Measurements from ENCODE around the gene AK5. TPM values are rescaled to one million over a fixed set of nuclear protein-coding genes. Genes with fewer than 3 reads are reported as not detected.

The AK5 gene
- total and polyA plus RNA-seq, 4 donors, result 0.06 to 3.0 (median 0.15) TPM; not detected in 1

DNA sequence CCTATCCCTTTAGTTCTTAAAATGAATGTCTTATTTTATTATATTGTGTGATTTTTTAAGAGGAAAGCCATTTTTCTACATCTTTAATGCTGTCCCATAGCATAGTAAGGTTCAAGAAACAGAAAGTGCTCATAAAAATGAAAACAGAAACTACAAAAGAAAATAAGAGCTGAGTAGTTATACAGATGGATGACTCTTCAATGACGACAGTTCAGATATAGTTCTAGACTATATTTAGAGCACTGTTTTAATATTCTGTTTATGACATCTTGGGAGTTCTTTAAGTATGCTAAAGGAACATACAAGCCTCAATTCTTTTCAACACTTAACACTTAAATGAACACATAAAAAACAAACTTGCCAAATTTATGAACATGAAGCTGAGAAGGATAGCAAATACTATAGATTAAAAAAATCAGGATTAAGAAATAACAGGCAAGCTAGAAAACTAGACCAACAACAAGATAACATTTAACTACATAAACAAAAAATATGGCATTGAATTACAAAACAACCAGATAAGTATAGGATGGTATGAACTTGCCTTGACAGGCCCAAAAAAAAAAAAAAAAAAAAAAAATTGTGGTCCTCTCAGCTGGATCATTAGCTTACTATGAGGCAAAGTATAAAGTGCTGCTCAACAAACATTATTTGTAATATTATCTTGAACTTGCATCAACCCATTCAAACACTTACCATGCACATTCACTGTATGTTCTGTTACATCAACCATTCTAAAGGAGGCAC lies 312.7 kb downstream of the AK5 start:
- 64 to 72% methylated on average over 1 of the region's 1 CpG for WGBS, 2 donors
- no peak for TF ChIP-seq CTCF (IDR thresholded peaks at IDR 0.05; ENCODE audit: control extremely low read depth, extremely low read depth)
- Histone ChIP-seq H3K27me3 (ENCODE audit: control insufficient read depth in 3 of 3, insufficient read depth in 3 of 3, low read length in 2 of 3) (no peaks in the 10 kb centered on the region), H3K4me1 (ENCODE audit: control insufficient read depth in 5 of 5, insufficient read depth in 5 of 5, low read length in 5 of 5) (no peaks in the 10 kb centered on the region), H3K36me3 (ENCODE audit: control insufficient read depth in 4 of 4, insufficient read depth in 4 of 4, low read length in 4 of 4) (peaks cover 1 to 19% (median 9%) of the 10 kb centered on the region in 4 donors), H3K9ac (ENCODE audit: insufficient read depth in 1 of 2, low read length in 2 of 2) (no peak overlapping the region), H3K9me3 (ENCODE audit: control insufficient read depth in 4 of 4, insufficient read depth in 3 of 4, low read length in 3 of 4) (no peaks in the 10 kb centered on the region), H3K27ac (ENCODE audit: low read depth in 1 of 2, low read length in 1 of 2) (no peak overlapping the region), H3K4me3 (no peak overlapping the region)
- DNase-seq (no peak), ATAC-seq (ENCODE audit: insufficient read depth, low FRiP score) (no peak)

- no peak overlapping the region for H3K27ac ChIP-seq (ENCODE audit: low read depth in 1 of 2, low read length in 1 of 2)
- H3K4me1 ChIP-seq (ENCODE audit: control insufficient read depth in 5 of 5, insufficient read depth in 5 of 5, low read length in 5 of 5), result no peaks in the 10 kb centered on the region
- no peak overlapping the region for H3K4me3 ChIP-seq
- H3K9ac ChIP-seq (ENCODE audit: insufficient read depth in 1 of 2, low read length in 2 of 2), result no peak overlapping the region
- H3K36me3 ChIP-seq (ENCODE audit: control insufficient read depth in 4 of 4, insufficient read depth in 4 of 4, low read length in 4 of 4), result peaks cover 1 to 19% (median 9%) of the 10 kb centered on the region in 4 donors
- DNase-seq (no peak), ATAC-seq (ENCODE audit: insufficient read depth, low FRiP score) (no peak)
- no peak for TF ChIP-seq CTCF (IDR thresholded peaks at IDR 0.05; ENCODE audit: control extremely low read depth, extremely low read depth)
- H3K9me3 ChIP-seq (ENCODE audit: control insufficient read depth in 4 of 4, insufficient read depth in 3 of 4, low read length in 3 of 4), result no peaks in the 10 kb centered on the region
- no peaks in the 10 kb centered on the region for H3K27me3 ChIP-seq (ENCODE audit: control insufficient read depth in 3 of 3, insufficient read depth in 3 of 3, low read length in 2 of 3)
- 100% methylated on average over 1 of the region's 1 CpG for WGBS, 2 donors
These were observed 315.5 kb downstream of the AK5 start for GRCh38 chr1:77597310-77597709.

- Histone ChIP-seq H3K9ac (ENCODE audit: insufficient read depth in 1 of 2, low read length in 2 of 2) (no peak overlapping the region), H3K27ac (ENCODE audit: low read depth in 1 of 2, low read length in 1 of 2) (no peak overlapping the region), H3K4me1 (ENCODE audit: control insufficient read depth in 5 of 5, insufficient read depth in 5 of 5, low read length in 5 of 5) (peaks cover 0 to 9% (median 0%) of the 10 kb centered on the region in 5 donors), H3K27me3 (ENCODE audit: control insufficient read depth in 3 of 3, insufficient read depth in 3 of 3, low read length in 2 of 3) (no peaks in the 10 kb centered on the region), H3K36me3 (ENCODE audit: control insufficient read depth in 4 of 4, insufficient read depth in 4 of 4, low read length in 4 of 4) (peaks cover 0 to 12% (median 6%) of the 10 kb centered on the region in 4 donors), H3K9me3 (ENCODE audit: control insufficient read depth in 4 of 4, insufficient read depth in 3 of 4, low read length in 3 of 4) (peaks cover 0 to 12% (median 5%) of the 10 kb centered on the region in 4 donors), H3K4me3 (no peak overlapping the region)
- WGBS, 2 donors, result 57 to 66% methylated on average over 5 of the region's 5 CpGs
- no peak for ATAC-seq (ENCODE audit: insufficient read depth, low FRiP score)
- no peak for TF ChIP-seq CTCF (IDR thresholded peaks at IDR 0.05; ENCODE audit: control extremely low read depth, extremely low read depth)
- DNase-seq, result peak; percentile 20 to 53 (median 34)
These were observed 323.6 kb downstream of the AK5 start for GRCh38 chr1:77605246-77606026.

Data from lung (tissue), 12 donors.